AG10803 (cell line): ENCODE results near the gene L3MBTL4.

Experiments
- DNase-seq: peaks from one replicate; pipeline ENCODE4 v3.0.0; 2010; ENCODE audit warnings: low read depth
- H3K4me3 ChIP-seq: 2 replicates; pipeline ENCODE4 v1.5.1; 2011; ENCODE audit warnings: mild to moderate bottlenecking, low read length, control low read depth
- CTCF ChIP-seq: conservative IDR thresholded peaks from 2 replicates; pipeline ENCODE4 v1.5.1; 2011; ENCODE audit warnings: mild to moderate bottlenecking, low read length, control low read depth, inconsistent platforms

Gene L3MBTL4

DNA sequence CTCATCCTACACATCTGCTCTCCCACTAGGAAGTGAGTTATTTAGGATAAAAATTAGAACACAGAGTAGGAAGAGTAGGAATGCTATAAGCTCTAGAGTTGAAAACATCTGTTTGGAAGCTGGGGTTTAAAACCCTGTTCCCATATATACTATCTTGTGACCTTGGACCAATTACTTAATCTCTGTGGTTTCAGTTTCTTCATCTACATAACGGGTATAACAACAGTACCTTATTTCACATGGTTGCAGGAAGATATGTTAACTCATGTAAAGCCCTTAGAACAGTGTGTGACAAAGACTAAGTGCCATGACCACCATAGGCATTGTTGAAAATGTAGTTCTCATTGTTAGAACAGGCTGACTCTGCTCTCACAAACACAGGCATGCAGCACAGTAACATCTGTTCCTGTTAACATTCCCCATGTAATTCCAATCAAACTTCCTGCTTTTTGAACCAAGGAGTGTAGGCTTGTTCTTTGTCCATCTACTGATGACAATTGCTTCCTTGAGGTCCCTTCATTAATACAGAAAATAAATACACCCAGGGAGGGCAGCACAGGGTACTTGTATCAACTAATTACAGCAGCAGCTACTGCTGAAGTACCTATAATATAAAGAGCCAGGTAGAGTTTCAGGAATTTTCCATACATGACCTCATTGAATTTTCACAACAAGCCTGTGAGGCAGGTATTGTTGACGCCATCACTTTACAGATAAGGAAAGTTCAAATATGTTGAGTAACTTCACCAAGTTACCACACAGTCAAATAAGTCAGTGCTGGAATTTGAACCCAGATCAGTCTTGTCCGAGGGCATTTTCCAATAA lies 204.2 kb downstream of the L3MBTL4 start:
- no peak for DNase-seq
- no peak overlapping the region for H3K4me3 ChIP-seq
- TF ChIP-seq CTCF: no peak

- TF ChIP-seq CTCF: no peak
- H3K4me3 ChIP-seq: no peak overlapping the region
- no peak for DNase-seq
Measured at GRCh38 chr18:6207941-6208340, 206.8 kb downstream of the L3MBTL4 start.

GRCh38 chr18:6207116-6207515 lies 207.6 kb downstream of the L3MBTL4 start:
- TF ChIP-seq CTCF: no peak
- no peak overlapping the region for H3K4me3 ChIP-seq
- DNase-seq: no peak

GRCh38 chr18:6205706-6206105 lies 209.0 kb downstream of the L3MBTL4 start:
- DNase-seq: peak; percentile 40
- no peak for TF ChIP-seq CTCF
- no peak overlapping the region for H3K4me3 ChIP-seq

GRCh38 chr18:6204476-6204875 lies 210.2 kb downstream of the L3MBTL4 start:
- no peak for TF ChIP-seq CTCF
- no peak for DNase-seq
- H3K4me3 ChIP-seq: no peak overlapping the region

DNA sequence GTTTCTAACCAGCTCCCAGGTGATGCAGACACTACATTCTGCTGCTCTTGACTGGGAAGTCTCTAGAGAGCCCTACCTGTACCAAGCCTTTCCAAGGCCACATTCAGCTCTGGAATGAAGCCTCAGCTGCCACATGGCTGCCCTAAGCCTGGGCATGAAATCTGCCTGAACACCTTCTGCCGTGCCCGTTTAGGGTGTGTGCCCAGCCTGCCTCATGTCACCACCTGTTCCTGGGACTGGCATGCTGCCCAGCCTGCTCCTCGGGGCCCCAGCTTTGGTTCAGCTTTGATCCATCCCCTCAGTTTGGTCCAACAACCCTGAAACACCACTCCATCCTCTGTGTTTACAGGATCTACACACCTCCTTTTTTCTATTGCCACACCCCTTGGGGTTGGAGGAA lies 210.9 kb downstream of the L3MBTL4 start:
- TF ChIP-seq CTCF: no peak
- DNase-seq: no peak
- no peak overlapping the region for H3K4me3 ChIP-seq

DNA sequence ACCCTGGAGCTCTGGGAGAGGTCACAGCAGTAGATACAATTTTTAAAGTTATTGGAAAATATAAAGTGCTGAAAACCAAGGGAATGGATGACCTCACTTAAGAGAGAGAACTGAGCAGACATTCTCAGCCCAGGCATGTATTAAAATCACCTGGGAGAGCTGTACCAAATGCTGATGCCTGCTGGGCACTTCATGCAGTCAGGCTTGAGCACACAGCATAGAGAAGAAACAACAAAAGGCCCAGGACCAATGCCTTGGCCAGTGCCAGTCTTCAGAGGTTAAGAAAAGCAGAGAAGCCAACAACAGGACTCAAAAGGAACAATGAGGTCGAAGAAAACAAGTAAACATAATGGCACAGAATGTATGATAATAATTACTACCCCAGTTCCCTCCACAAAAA lies 211.8 kb downstream of the L3MBTL4 start:
- no peak for DNase-seq
- TF ChIP-seq CTCF: no peak
- H3K4me3 ChIP-seq: no peak overlapping the region
